Stimulated activated CD8-positive, alpha-beta memory T cell treated with anti-CD3 and anti-CD28 coated beads, Interleukin-7, amount 100 ng/mL, for 48 hours (primary cell): ENCODE data around the gene ING2.
"Not testable (repeated sequence)": the region's sequence is repeated elsewhere in the genome, so short reads cannot be mapped to it uniquely, and the experiment has no call there.

Experiments
- DNase-seq, 2 donors: peaks; one replicate each; pipeline ENCODE4 v3.0.0-alpha.2; 2020; ENCODE audit warnings: low read depth in 1 of 2; ENCODE audit errors: extremely low read depth in 1 of 2

ING2 gene

DNA sequence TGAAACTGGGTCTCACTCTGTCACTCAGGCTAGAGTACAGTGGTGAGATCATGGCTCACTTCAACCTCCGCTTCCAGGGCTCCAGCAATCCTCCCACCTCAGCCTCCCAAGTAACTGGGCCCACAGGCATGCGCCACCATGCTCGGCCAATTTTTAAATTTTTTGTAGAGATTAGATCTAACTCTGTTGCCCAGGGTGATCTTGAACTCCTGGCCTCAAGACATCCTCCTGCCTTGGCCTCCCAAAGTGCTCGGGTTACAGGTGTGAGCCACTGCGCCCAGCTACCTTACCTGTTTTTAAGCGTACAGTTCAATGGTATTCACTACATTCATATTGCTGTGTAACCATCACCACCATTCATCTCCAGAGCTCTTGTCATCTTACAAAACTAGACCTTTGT is 41.5 kb downstream of the ING2 start:
- no peak for DNase-seq

DNA sequence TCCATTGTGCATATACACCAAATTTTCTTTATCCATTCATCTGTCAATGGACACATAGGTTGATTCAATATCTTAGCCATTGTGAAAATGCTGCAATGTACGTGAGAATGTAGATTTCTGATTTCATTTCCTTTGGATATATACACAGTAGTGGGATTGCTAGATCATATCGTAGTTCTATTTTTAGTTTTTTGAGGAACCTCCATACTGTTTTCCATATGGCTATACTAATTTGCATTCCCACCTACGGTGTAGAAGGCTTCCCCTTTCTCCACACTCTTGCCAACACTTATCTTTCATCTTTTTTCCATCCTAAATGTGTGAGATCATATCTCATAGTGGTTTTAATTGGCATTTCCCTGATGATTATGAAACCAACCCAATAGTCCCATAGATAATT is 43.4 kb downstream of the ING2 start:
- no peak for DNase-seq

DNA sequence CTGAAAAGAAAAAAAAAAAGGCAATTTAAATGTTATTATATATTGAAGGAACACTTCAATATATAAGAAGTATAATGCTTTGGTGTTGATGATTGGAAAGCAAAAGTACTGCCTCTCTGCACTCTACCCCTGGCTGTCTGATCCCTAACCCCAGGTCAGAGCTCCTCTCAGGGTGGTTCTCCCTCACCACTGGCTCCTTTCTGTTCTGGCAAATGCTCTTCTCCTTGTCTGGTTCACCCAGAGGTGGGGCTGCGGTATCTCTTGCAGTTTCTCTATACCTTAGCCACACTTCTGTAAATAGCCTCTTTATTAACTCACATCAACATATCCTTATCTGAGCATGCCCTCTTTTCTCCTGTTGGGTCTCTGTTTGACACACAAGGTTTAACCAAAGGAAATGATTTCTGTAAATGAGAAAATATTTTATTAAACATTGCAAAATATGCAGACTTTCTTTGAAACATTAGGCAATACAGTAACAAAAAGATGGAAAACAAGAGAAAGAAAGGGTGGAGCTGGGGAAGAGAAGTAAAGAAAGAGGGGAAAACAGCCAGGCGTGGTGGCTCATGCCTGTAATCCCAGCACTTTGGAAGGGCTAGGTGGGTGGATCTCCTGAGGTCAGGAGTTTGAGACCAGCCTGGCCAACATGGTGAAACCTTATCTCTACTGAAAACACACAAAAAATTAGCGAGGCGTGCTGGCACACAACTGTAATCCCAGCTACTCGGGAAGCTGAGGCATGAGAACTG is 45.7 kb downstream of the ING2 start:
- DNase-seq: no peak

DNA sequence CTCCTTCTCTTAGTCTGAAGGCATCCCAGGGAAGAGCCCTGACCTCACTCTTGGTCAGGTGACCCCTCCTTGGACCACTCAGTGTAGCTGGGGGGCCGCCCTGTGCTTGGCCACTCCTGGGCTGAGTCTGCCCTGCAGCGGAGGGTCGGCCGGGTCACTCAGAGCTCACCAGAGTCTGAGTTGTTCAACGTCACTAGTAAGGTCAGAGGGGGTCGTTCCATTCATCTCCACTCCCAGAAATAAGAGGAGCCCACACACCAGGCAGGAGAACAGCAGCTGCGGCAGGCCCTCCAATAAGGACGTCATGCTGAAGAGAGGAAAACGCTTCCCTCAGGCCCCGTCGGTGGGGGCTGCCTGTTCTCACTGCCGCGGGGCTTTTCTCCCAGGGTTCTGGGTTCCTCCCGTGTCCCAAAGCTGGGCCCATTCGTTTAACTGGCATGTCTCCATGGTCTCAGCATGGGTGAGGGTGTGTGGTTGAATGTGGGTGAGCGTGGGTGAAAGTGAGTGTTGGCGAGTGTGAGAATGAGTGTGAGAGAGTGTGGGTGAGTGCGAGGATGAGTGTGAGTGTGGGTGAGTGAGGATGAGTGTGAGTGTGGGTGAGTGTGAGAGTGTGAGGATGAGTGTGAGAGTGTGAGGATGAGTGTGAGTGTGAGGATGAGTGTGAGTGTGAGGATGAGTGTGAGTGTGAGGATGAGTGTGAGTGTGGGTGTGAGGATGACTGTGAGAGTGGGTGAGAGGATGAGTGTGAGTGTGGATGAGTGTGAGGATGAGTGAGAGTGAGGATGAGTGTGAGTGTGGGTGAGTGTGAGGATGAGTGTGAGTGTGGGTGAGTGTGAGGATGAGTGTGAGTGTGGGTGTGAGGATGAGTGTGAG is 47.7 kb downstream of the ING2 start:
- DNase-seq: no peak

DNA sequence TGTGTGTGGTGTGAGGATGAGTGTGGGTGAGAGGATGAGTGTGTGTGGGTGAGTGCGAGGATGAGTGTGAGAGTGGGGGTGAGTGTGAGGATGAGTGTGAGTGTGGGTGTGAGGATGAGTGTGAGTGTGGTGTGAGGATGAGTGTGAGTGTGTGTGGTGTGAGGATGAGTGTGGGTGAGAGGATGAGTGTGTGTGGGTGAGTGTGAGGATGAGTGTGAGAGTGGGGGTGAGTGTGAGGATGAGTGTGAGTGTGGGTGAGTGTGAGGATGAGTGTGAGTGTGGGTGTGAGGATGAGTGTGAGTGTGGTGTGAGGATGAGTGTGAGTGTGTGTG is 48.3 kb downstream of the ING2 start:
- not testable (repeated sequence) for DNase-seq

DNA sequence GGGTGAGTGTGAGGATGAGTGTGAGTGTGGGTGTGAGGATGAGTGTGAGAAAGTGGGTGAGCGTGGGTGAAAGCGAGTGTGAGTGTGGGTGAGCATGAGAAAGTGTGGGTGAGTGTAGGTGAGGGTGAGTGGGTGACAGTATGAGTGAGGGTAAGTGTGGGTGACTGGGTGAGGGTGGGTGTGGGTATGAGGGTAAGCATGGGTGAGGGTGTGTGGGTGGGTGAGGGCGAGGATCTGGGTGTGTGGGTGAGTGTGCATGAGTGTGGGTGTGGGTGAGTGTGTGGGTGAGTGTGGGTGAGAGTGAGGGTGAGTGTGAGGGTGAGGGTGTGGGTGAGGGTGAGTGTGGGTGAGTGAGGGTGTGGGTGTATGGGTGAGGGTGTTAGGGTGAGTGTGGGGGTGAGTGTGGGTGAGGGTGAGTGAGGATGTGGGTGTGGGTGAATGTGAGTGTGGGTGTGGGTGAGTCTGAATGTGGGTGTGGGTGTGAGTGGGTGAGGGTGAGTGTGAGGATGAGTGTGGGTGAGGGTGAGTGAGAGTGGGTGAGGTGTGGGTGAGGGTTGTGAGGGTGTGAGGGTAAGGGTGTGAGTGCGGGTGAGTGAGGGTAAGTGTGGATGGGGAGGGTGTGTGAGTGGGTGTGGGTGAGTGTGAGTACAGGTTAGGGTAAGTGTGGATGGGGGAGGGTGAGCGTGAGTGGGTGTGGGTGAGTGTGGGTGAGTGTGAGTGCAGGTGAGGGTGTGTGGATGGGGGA is 48.9 kb downstream of the ING2 start:
- DNase-seq: no peak

DNA sequence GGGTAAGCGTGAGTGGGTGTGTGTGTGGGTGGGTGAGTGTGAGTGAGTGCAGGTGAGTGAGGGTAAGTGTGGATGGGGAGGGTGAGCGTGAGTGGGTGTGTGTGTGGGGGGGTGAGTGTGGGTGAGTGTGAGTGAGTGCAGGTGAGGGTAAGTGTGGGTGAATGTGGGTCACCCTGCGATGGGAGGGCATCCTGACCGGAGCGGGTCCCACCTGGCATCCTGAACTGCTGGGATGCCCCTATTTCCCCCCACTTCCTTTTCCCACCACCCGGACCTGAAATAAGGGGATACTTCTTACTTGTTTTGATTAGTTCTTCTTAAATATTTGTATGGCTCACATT is 49.5 kb downstream of the ING2 start:
- no peak for DNase-seq

DNA sequence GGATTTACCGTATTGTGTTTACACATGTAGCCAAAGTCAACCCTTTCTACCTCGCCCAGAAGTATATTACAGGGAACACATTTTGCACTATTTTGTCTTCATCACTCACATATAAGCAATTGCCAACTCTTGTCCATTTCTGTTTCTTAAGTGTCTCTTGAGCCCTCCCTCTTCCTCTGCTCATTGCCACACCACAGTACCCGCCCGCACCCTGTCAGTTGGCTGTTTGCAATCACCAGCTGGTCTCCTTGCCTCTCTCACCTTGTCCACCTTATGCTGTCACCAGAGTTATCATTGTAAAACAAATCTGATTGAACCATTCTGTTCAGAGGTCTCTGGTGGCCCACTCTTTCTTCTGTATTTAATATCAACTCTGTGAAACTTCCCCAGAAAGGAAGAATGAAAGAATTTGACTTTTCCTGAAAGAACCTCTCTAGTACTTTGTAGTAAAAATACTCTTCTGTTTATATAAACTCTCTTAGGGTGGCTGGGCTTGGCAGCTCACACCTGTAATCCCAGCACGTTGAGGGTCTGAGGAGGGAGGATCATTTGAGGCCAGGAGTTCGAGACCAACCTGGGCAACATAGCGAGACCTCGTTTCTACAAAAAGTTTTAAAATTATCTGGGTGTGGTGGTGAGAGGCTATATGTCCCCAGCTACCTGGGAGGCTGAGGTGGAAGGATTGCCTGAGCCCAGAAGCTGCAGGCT is 50.2 kb downstream of the ING2 start:
- no peak for DNase-seq

DNA sequence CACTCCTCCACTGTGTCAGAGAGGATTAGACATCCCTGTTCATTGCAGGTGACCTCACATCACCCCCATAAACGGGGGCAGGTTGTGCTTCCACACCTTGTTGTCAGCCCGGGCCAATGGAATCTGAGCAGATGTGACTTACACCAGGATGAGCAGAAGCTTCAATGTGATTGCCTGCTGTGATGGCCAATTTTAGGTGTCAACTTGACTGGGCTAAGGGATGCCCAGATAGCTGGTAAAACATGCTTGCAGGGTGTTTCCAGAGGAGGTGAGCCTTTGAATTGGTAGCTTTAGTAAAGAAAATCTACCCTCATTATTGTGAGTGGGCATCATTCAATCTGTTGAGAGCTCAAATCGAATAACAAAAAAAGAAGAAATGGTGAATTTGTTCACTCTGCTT is 52.1 kb downstream of the ING2 start:
- no peak for DNase-seq

DNA sequence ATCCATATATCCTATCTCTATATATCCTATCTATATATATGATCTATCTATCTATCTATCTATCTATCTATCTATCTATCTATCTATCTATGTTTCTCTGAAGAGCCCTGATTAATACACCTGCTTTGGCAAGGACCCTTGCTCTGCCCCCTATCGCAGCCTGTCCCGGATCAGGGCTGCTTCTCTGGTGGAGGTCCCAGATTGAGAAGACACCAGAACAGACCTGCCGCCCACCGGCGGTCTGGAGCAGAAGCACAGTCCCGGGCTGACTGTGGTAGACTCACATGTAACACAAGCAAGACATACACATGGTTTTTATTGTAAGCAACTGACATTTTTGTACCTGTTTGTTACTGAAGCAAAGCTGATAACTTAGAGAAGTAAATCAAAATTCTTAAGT is 52.8 kb downstream of the ING2 start:
- no peak for DNase-seq

DNA sequence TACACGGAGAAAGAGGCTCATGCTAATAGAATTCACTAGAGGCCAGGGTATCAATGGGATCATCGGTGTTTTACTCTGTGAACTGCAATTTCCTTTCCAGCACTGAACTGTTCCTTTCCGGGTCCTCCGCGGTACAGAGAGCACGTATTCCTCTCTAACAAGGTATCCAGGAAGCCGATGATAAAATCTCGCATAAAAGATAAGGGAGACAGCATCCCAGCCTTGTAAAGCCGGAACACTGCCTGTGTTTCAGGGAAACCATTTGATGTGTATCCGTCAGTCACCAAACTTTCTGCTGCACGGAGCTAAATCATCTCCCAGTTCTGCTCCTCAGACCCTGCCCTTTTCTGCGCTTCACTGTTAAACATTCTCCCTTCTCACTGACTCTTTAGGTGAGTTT is 54.0 kb downstream of the ING2 start:
- no peak for DNase-seq

DNA sequence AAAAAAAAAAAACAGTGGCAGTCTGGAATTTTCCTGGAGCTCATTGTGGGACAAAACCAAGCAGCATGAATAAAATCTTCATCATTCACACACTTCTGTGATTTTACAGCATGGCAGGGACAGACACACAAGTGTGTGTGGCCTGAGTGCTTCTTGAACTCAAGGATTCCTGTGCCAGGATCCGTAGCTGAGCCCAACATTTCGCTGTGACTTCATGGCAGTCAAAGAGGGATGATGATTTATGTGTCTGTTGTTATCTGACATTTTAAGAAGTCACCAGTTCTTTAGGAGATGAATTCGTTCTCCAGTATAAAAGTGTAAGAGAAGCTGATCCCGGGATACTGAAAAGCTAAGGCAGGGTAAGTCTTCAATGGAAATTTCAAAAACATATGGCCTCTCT is 57.0 kb downstream of the ING2 start:
- DNase-seq: no peak
